Liver (tissue), 9 donors: Measurements from ENCODE around the gene KCP. TPM values are rescaled to one million over a fixed set of nuclear protein-coding genes. Genes with fewer than 3 reads are reported as not detected.

ENCODE experiments used
- DNase-seq: peaks from one replicate; pipeline ENCODE4 v3.0.0-alpha.2; 2017; ENCODE audit warnings: low spot score
- H3K27ac ChIP-seq, 2 donors: one replicate each; pipeline ENCODE4 v1.7.0; 2013; ENCODE audit warnings: inconsistent platforms in 2 of 2, low read length in 2 of 2, control low read depth in 1 of 2, low read depth in 1 of 2, mild to moderate bottlenecking in 1 of 2
- H3K27me3 ChIP-seq, 4 donors: one replicate each; pipeline versions ENCODE4 v1.6.1 to v1.7.0; 2013; ENCODE audit warnings: low read length in 3 of 4, inconsistent platforms in 1 of 4, mild to moderate bottlenecking in 1 of 4, moderate library complexity in 1 of 4; ENCODE audit not compliant: control insufficient read depth in 4 of 4, insufficient read depth in 4 of 4
- H3K36me3 ChIP-seq, 4 donors: one replicate each; pipeline versions ENCODE4 v1.6.1 to v1.7.0; 2013; ENCODE audit warnings: low read length in 3 of 4, mild to moderate bottlenecking in 3 of 4, low read depth in 1 of 4, moderate library complexity in 1 of 4; ENCODE audit not compliant: control insufficient read depth in 4 of 4, insufficient read depth in 3 of 4
- H3K4me1 ChIP-seq, 4 donors: one replicate each; pipeline versions ENCODE4 v1.6.1 to v1.7.0; 2013; ENCODE audit warnings: low read length in 3 of 4, mild to moderate bottlenecking in 3 of 4, moderate library complexity in 1 of 4; ENCODE audit not compliant: control insufficient read depth in 4 of 4, insufficient read depth in 4 of 4
- H3K4me3 ChIP-seq, 3 donors: one replicate each; pipeline versions ENCODE4 v1.6.1 to v1.7.0; 2013; ENCODE audit warnings: low read length in 3 of 3, control low read depth in 1 of 3, low read depth in 1 of 3, mild to moderate bottlenecking in 1 of 3
- H3K9ac ChIP-seq, 2 donors: one replicate each; pipeline ENCODE4 v1.7.0; 2013; ENCODE audit warnings: low read length in 2 of 2, mild to moderate bottlenecking in 2 of 2, moderate library complexity in 2 of 2, control low read depth in 1 of 2, low read depth in 1 of 2
- H3K9me3 ChIP-seq, 4 donors: one replicate each; pipeline versions ENCODE4 v1.6.1 to v1.7.0; 2013; ENCODE audit warnings: low read length in 3 of 4; ENCODE audit not compliant: control insufficient read depth in 4 of 4
- EGR1 ChIP-seq, 2 donors: IDR thresholded peaks; 2 replicates each; pipeline ENCODE4 v1.6.1; 2016 to 2018; ENCODE audit warnings: antibody characterized with exemption in 2 of 2, low read depth in 2 of 2
- FOXA1 ChIP-seq: IDR thresholded peaks from 2 replicates; pipeline ENCODE4 v1.6.1; 2016; ENCODE audit warnings: antibody characterized with exemption
- FOXA2 ChIP-seq: IDR thresholded peaks from 2 replicates; pipeline ENCODE4 v1.6.1; 2016; ENCODE audit warnings: antibody characterized with exemption
- GABPA ChIP-seq, 2 donors: IDR thresholded peaks in 1 of 2; conservative IDR thresholded peaks in 1 of 2; 2 replicates each; pipeline ENCODE4 v1.6.1; 2016; ENCODE audit warnings: antibody characterized with exemption in 2 of 2, mild to moderate bottlenecking in 1 of 2, moderate library complexity in 1 of 2
- HNF4A ChIP-seq, 2 donors: conservative IDR thresholded peaks; 2 replicates each; pipeline ENCODE4 v1.6.1; 2016; ENCODE audit warnings: antibody characterized with exemption in 2 of 2, mild to moderate bottlenecking in 2 of 2
- HNF4G ChIP-seq: IDR thresholded peaks from 2 replicates; pipeline ENCODE4 v1.6.1; 2016; ENCODE audit warnings: antibody characterized with exemption
- JUND ChIP-seq, 2 donors: IDR thresholded peaks; 2 replicates each; pipeline ENCODE4 v1.6.1; 2016; ENCODE audit warnings: antibody characterized with exemption in 2 of 2
- NR2F2 ChIP-seq: IDR thresholded peaks from 2 replicates; pipeline ENCODE4 v1.6.1; 2016; ENCODE audit warnings: antibody characterized with exemption
- RAD21 ChIP-seq, 2 donors: IDR thresholded peaks; 2 replicates each; pipeline ENCODE4 v1.6.1; 2016; ENCODE audit warnings: antibody characterized with exemption in 2 of 2, mild to moderate bottlenecking in 2 of 2
- RXRA ChIP-seq, 2 donors: IDR thresholded peaks; 2 replicates each; pipeline ENCODE4 v1.6.1; 2017 to 2018; ENCODE audit warnings: antibody characterized with exemption in 2 of 2, mild to moderate bottlenecking in 1 of 2
- SP1 ChIP-seq: IDR thresholded peaks from 2 replicates; pipeline ENCODE4 v1.6.1; 2018; ENCODE audit warnings: antibody characterized with exemption, mild to moderate bottlenecking
- TAF1 ChIP-seq: conservative IDR thresholded peaks from 2 replicates; pipeline ENCODE4 v1.6.1; 2016; ENCODE audit warnings: antibody characterized with exemption, mild to moderate bottlenecking
- YY1 ChIP-seq: IDR thresholded peaks from 2 replicates; pipeline ENCODE4 v1.6.1; 2016; ENCODE audit warnings: antibody characterized with exemption, mild to moderate bottlenecking
- WGBS: extraction: QIAGEN DNeasy Blood & Tissue Kit; methylation state at CpG from one replicate; pipeline ENCODE4 v1.1.7; 2013; 5-methylcytosine and 5-hydroxymethylcytosine counted together
- polyA plus RNA-seq, 2 donors: library from polyadenylated mRNA; stranded (reverse) in 1 of 2; unstranded in 1 of 2; fragments of 200-250 nt in 1 of 2; fragments of >200 nt in 1 of 2; fragmentation: Nextera tagmentation in 1 of 2; extraction: Ambion mirVana in 1 of 2; gene quantifications; one replicate each; pipeline versions ENCODE4 v1.2.1 to v1.2.3, GENCODE V29; 2013 to 2015
- total RNA-seq, 2 donors: library from RNA; depleted of rRNA; stranded (reverse); fragments of >200 nt; gene quantifications; one replicate each; pipeline ENCODE4 v1.2.3, GENCODE V29; 2014
- TF ChIP-seq, protein P1 (sequence below): IDR thresholded peaks from 2 replicates; pipeline ENCODE4 v1.6.1; 2016; ENCODE audit warnings: antibody characterized with exemption
- TF ChIP-seq, protein P2 (sequence below): IDR thresholded peaks from 2 replicates; pipeline ENCODE4 v1.6.1; 2016; ENCODE audit warnings: antibody characterized with exemption, mild to moderate bottlenecking
- TF ChIP-seq, protein P3 (sequence below): IDR thresholded peaks from 2 replicates; pipeline ENCODE4 v1.6.1; 2016; ENCODE audit warnings: antibody characterized with exemption
- TF ChIP-seq, protein P4 (sequence below): IDR thresholded peaks from 2 replicates; pipeline ENCODE4 v1.6.1; 2016; ENCODE audit warnings: antibody characterized with exemption
- TF ChIP-seq, protein P5 (sequence below): fragments of 150-350 bp; IDR thresholded peaks from 2 replicates; pipeline ENCODE4 v1.5.1; 2017; ENCODE audit warnings: improper control_type of control experiment, low read depth, low read length; ENCODE audit not compliant: missing input control
- donor health status: healthy.
- donor health status: healthy.
- donor health status: healthy.
- donor health status: healthy.
- donor health status: healthy.

KCP gene
- total and polyA plus RNA-seq, 4 donors: 0.02 to 0.08 (median 0.05) TPM; not detected in 1

DNA sequence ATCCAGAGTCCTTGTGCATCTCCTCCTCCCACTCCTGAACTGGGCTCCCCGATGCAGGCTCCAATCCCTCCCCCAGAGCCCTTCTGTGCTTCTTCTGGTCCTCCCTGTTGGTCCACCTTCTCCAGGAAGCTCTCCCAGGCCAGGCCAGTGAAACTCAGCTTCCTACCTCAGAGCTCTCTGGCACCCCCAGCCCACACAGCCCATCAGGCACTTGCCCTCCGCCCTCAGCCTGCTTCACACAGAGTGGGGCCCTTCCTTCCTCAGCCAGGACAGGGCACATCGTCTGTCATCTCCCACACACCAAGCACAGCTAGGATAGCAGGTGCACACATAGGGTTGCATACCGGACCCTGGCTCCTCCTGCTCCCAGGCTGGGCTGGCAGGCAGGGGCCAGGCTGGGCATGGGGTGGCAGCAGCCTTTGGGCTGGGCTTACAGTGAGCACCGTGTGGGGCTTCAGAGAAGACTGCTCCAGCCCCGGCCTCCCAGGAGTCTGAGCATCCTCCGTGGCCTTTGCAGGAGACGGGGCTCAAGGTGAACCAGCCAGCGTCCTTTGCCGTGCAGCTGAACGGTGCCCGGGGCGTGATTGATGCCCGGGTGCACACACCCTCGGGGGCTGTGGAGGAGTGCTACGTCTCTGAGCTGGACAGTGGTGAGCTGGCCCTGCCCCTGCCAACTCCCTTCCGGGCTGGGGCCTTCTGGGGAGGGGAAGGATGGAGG, 54.3 kb downstream of the KCP start:
- no peaks in the 10 kb centered on the region for H3K4me1 ChIP-seq
- TF ChIP-seq, protein P1, sequence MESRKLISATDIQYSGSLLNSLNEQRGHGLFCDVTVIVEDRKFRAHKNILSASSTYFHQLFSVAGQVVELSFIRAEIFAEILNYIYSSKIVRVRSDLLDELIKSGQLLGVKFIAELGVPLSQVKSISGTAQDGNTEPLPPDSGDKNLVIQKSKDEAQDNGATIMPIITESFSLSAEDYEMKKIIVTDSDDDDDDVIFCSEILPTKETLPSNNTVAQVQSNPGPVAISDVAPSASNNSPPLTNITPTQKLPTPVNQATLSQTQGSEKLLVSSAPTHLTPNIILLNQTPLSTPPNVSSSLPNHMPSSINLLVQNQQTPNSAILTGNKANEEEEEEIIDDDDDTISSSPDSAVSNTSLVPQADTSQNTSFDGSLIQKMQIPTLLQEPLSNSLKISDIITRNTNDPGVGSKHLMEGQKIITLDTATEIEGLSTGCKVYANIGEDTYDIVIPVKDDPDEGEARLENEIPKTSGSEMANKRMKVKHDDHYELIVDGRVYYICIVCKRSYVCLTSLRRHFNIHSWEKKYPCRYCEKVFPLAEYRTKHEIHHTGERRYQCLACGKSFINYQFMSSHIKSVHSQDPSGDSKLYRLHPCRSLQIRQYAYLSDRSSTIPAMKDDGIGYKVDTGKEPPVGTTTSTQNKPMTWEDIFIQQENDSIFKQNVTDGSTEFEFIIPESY: no peak
- TF ChIP-seq, protein P2, sequence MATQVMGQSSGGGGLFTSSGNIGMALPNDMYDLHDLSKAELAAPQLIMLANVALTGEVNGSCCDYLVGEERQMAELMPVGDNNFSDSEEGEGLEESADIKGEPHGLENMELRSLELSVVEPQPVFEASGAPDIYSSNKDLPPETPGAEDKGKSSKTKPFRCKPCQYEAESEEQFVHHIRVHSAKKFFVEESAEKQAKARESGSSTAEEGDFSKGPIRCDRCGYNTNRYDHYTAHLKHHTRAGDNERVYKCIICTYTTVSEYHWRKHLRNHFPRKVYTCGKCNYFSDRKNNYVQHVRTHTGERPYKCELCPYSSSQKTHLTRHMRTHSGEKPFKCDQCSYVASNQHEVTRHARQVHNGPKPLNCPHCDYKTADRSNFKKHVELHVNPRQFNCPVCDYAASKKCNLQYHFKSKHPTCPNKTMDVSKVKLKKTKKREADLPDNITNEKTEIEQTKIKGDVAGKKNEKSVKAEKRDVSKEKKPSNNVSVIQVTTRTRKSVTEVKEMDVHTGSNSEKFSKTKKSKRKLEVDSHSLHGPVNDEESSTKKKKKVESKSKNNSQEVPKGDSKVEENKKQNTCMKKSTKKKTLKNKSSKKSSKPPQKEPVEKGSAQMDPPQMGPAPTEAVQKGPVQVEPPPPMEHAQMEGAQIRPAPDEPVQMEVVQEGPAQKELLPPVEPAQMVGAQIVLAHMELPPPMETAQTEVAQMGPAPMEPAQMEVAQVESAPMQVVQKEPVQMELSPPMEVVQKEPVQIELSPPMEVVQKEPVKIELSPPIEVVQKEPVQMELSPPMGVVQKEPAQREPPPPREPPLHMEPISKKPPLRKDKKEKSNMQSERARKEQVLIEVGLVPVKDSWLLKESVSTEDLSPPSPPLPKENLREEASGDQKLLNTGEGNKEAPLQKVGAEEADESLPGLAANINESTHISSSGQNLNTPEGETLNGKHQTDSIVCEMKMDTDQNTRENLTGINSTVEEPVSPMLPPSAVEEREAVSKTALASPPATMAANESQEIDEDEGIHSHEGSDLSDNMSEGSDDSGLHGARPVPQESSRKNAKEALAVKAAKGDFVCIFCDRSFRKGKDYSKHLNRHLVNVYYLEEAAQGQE: no peak
- TF ChIP-seq JUND (IDR thresholded peaks at IDR 0.05) (no peak), RAD21 (IDR thresholded peaks at IDR 0.05) (no peak), FOXA1 (no peak), TAF1 (no peak), EGR1 (IDR thresholded peaks at IDR 0.05; ENCODE audit: low read depth in 2 of 2) (no peak), GABPA (IDR thresholded peaks at IDR 0.05 in 1 of 2, conservative IDR thresholded peaks at IDR 0.05 in 1 of 2) (no peak), HNF4A (conservative IDR thresholded peaks at IDR 0.05) (no peak)
- TF ChIP-seq, protein P3, sequence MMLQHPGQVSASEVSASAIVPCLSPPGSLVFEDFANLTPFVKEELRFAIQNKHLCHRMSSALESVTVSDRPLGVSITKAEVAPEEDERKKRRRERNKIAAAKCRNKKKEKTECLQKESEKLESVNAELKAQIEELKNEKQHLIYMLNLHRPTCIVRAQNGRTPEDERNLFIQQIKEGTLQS: no peak
- TF ChIP-seq, protein P4, sequence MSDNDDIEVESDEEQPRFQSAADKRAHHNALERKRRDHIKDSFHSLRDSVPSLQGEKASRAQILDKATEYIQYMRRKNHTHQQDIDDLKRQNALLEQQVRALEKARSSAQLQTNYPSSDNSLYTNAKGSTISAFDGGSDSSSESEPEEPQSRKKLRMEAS: no peak

DNA sequence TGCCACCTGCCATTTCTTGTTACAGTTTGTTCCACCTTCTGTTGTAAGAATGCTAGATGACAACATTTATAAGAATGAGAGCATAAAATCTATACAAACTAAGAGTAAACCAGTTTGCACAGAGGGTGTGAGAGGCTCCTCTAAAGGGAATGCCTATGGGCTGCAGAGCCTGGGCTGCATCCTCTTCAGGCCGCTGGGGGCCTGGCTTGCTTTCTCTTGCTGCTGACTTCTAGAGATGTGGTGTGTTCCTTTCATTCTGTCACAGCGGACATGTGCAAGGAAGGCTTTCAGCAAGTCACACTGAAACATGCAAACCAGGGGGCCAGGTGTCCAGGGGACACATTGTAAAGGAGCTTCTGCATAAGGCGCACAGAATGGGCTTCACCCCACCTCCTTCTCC, 55.0 kb downstream of the KCP start:
- DNase-seq: no peak
- no peak overlapping the region for H3K9ac ChIP-seq
- H3K4me3 ChIP-seq: no peak overlapping the region
- H3K4me1 ChIP-seq: no peaks in the 10 kb centered on the region
- H3K36me3 ChIP-seq: no peaks in the 10 kb centered on the region
- TF ChIP-seq, protein P3: no peak
- TF ChIP-seq TAF1 (no peak), HNF4G (no peak), NR2F2 (no peak), SP1 (no peak), GABPA (IDR thresholded peaks at IDR 0.05 in 1 of 2, conservative IDR thresholded peaks at IDR 0.05 in 1 of 2) (no peak), EGR1 (IDR thresholded peaks at IDR 0.05; ENCODE audit: low read depth in 2 of 2) (no peak), RXRA (IDR thresholded peaks at IDR 0.05) (no peak), YY1 (no peak), FOXA2 (no peak), JUND (IDR thresholded peaks at IDR 0.05) (no peak)
- TF ChIP-seq, protein P5, sequence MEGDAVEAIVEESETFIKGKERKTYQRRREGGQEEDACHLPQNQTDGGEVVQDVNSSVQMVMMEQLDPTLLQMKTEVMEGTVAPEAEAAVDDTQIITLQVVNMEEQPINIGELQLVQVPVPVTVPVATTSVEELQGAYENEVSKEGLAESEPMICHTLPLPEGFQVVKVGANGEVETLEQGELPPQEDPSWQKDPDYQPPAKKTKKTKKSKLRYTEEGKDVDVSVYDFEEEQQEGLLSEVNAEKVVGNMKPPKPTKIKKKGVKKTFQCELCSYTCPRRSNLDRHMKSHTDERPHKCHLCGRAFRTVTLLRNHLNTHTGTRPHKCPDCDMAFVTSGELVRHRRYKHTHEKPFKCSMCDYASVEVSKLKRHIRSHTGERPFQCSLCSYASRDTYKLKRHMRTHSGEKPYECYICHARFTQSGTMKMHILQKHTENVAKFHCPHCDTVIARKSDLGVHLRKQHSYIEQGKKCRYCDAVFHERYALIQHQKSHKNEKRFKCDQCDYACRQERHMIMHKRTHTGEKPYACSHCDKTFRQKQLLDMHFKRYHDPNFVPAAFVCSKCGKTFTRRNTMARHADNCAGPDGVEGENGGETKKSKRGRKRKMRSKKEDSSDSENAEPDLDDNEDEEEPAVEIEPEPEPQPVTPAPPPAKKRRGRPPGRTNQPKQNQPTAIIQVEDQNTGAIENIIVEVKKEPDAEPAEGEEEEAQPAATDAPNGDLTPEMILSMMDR: no peak
- TF ChIP-seq, protein P2: no peak
- no peaks in the 10 kb centered on the region for H3K27me3 ChIP-seq
- 82% methylated on average over 3 of the region's 3 CpGs for WGBS
- no peak overlapping the region for H3K27ac ChIP-seq
- no peaks in the 10 kb centered on the region for H3K9me3 ChIP-seq

More for the DNA sequence above, 54.3 kb downstream of the KCP start:
- no peaks in the 10 kb centered on the region for H3K27me3 ChIP-seq
- no peaks in the 10 kb centered on the region for H3K9me3 ChIP-seq
- H3K9ac ChIP-seq: no peak overlapping the region
- no peak for DNase-seq
- WGBS: 84% methylated on average over 17 of the region's 17 CpGs
- no peaks in the 10 kb centered on the region for H3K36me3 ChIP-seq
- H3K27ac ChIP-seq: no peak overlapping the region
- no peak overlapping the region for H3K4me3 ChIP-seq
